Measurements from ENCODE around the gene ECD. TPM values are rescaled to one million over a fixed set of nuclear protein-coding genes. Genes with fewer than 3 reads are reported as not detected.

ECD gene
- polyA plus RNA-seq, 1 experiment, result 43.9 TPM

DNA sequence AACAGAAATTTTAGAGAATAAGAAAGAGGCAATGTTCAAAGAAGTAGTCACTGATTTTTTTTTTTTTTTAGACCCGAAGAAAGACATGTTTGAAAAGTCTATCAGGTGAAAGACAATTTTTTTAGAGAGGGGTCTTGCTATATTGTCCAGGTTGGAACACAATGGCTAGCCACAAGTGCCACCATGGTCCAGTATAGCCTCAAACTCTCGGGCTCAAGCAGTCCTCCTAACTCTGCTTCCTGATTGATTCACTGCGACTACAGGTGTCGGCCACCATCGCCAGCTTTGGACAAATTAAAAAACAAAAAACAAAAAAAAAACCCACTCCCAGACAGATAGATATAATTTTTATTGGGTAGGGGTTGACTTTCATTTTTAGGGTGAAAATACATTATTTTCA lies 22.4 kb upstream of the ECD start:
- no peak for DNase-seq (ENCODE audit: low read depth, low spot score)
- Histone ChIP-seq H3K27ac (ENCODE audit: low read depth, low read length) (no peak overlapping the region), H3K4me3 (ENCODE audit: low read depth, low read length) (no peak overlapping the region), H3K9me3 (ENCODE audit: control insufficient read depth, insufficient read depth, low read length) (no peaks in the 10 kb centered on the region), H3K27me3 (ENCODE audit: control insufficient read depth, insufficient read depth, low read length) (no peaks in the 10 kb centered on the region)
- CTCF ChIA-PET, result no interaction called here
- POLR2A ChIA-PET, result no interaction called here
- TF ChIP-seq, protein P1, sequence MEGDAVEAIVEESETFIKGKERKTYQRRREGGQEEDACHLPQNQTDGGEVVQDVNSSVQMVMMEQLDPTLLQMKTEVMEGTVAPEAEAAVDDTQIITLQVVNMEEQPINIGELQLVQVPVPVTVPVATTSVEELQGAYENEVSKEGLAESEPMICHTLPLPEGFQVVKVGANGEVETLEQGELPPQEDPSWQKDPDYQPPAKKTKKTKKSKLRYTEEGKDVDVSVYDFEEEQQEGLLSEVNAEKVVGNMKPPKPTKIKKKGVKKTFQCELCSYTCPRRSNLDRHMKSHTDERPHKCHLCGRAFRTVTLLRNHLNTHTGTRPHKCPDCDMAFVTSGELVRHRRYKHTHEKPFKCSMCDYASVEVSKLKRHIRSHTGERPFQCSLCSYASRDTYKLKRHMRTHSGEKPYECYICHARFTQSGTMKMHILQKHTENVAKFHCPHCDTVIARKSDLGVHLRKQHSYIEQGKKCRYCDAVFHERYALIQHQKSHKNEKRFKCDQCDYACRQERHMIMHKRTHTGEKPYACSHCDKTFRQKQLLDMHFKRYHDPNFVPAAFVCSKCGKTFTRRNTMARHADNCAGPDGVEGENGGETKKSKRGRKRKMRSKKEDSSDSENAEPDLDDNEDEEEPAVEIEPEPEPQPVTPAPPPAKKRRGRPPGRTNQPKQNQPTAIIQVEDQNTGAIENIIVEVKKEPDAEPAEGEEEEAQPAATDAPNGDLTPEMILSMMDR (IDR thresholded peaks at IDR 0.05; ENCODE audit: low read depth, low read length), result no peak

DNA sequence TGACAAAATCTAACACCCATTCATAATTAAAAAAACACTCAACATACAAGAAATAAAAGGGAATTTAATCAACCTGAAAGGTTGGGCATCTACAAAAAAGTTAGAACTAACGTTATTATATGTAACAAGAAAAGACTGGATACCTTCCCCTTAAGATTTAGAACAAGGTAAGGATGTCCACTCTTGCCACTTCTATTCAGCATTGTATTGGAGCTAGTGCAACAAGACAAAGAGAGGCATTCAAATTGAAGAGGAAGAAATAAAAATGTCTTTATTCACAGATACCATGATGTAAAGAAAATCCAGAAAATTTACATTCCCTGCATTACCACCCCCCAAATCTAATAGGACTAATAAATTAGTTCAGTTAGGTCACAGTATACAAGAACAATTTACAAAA lies 18.5 kb upstream of the ECD start:
- POLR2A ChIA-PET, result no interaction called here
- H3K27ac ChIP-seq (ENCODE audit: low read depth, low read length), result no peak overlapping the region
- CTCF ChIA-PET, result no interaction called here
- H3K27me3 ChIP-seq (ENCODE audit: control insufficient read depth, insufficient read depth, low read length), result no peaks in the 10 kb centered on the region
- TF ChIP-seq, protein P1 (IDR thresholded peaks at IDR 0.05; ENCODE audit: low read depth, low read length), result no peak
- DNase-seq (ENCODE audit: low read depth, low spot score), result no peak
- no peaks in the 10 kb centered on the region for H3K9me3 ChIP-seq (ENCODE audit: control insufficient read depth, insufficient read depth, low read length)
- H3K4me3 ChIP-seq (ENCODE audit: low read depth, low read length), result no peak overlapping the region

DNA sequence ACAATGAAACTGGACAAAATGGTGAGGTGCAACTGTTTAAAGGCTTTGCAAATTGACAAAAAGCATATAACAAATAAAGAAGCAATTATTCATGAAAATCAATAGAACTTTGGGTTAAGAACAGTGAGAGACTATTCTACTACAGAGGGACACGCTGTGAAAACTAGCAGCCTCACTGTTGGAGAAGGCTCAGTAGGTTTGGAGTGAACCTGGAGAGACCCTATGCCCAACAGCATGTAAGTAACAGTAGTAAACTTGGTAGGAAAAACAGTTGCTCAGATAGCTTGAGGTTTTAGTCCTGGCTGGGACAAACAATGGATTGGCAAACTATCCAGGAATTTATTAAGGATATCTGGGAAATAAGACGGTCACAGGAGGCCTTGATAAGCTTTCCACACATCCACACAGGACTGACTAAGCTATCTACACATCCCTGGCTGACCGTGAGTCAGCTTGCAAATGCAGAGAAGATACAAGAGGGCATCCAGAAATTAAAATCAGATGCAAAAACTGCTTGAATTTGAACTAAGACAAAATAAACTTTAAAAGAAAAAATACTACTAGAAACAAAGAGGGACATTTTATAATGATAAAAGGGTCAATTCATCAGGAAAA lies 16.0 kb upstream of the ECD start:
- TF ChIP-seq, protein P1 (IDR thresholded peaks at IDR 0.05; ENCODE audit: low read depth, low read length), result no peak
- ChIA-PET POLR2A (no interaction called here), CTCF (interaction anchor here (1.2 kb wide), 1 partner anchor 24 kb away, joined by 3 read pairs; no protein-coding TSS in a partner anchor)
- Histone ChIP-seq H3K27me3 (ENCODE audit: control insufficient read depth, insufficient read depth, low read length) (no peaks in the 10 kb centered on the region), H3K27ac (ENCODE audit: low read depth, low read length) (no peak overlapping the region), H3K4me3 (ENCODE audit: low read depth, low read length) (no peak overlapping the region), H3K9me3 (ENCODE audit: control insufficient read depth, insufficient read depth, low read length) (no peaks in the 10 kb centered on the region)
- DNase-seq (ENCODE audit: low read depth, low spot score), result no peak

DNA sequence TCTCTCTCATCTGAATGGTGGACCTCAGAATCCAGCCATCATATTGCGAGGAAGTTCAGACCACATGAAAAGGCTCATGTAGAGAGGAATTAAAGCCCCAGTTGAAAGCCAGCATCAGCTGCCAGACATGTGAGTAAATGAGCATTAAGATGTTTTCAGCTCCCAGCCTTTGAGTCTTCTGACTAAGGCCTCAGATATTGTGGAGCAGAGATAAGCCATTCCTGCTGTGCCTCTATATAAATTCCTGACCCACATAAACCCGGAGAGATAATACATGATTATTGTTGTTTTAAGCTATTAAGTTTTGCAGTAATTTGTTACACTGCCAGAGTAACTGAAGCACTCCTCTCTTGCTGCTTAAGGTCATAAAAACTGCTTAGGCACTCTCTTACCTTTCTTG lies 14.8 kb upstream of the ECD start:
- Histone ChIP-seq H3K4me3 (ENCODE audit: low read depth, low read length) (no peak overlapping the region), H3K9me3 (ENCODE audit: control insufficient read depth, insufficient read depth, low read length) (no peaks in the 10 kb centered on the region), H3K27ac (ENCODE audit: low read depth, low read length) (no peak overlapping the region), H3K27me3 (ENCODE audit: control insufficient read depth, insufficient read depth, low read length) (no peaks in the 10 kb centered on the region)
- DNase-seq (ENCODE audit: low read depth, low spot score), result no peak
- TF ChIP-seq, protein P1 (IDR thresholded peaks at IDR 0.05; ENCODE audit: low read depth, low read length), result no peak
- ChIA-PET CTCF (interaction anchor here (1.7 kb wide), 1 partner anchor 23 kb away, joined by 6 read pairs; no protein-coding TSS in a partner anchor), POLR2A (no interaction called here)

DNA sequence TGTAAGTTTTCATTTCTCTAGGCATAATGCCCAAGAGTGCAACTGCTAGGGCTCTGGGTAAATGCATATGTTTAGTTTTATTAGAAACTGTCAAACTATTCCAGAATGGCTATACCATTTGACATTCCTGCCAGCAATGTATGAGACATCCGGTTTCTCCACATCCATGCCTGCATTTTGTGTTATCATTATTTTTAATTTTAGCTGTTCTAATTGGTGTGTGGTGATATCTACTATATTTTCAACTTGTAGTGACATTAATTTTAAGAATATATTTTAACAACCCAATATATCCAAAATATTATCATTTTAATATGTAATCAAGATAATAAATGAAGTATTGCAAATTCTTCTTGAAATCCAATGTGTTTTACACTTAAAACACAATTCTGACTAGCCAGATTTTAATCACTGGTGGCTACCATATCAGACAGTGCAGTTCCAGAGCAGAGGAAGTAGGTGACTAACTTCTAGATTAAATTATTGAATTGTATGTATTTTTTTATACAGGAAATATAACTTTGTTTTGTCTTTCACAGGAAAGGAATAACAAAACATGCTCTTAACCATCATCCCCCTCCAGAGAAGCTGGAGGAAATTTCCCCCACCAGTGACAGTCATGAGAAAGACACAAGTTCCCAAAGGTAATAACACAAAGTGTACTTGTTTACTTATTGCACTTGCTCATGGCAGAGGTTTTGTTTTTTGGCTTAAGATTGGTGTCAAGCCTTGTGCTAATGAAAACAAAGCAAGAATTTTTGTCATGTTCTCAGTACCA lies 6.5 kb upstream of the ECD start:
- Histone ChIP-seq H3K4me3 (ENCODE audit: low read depth, low read length) (no peak overlapping the region), H3K27me3 (ENCODE audit: control insufficient read depth, insufficient read depth, low read length) (no peaks in the 10 kb centered on the region), H3K9me3 (ENCODE audit: control insufficient read depth, insufficient read depth, low read length) (no peaks in the 10 kb centered on the region), H3K27ac (ENCODE audit: low read depth, low read length) (no peak overlapping the region)
- POLR2A ChIA-PET, result no interaction called here
- no peak for DNase-seq (ENCODE audit: low read depth, low spot score)
- CTCF ChIA-PET, result interaction anchor here (7.8 kb wide), 1 partner anchor 15 kb away, joined by 68 read pairs; no protein-coding TSS in a partner anchor
- TF ChIP-seq, protein P1 (IDR thresholded peaks at IDR 0.05; ENCODE audit: low read depth, low read length), result no peak

Measured in AG04450 (cell line).